Ascending aorta (tissue), 2 donors: Measurements from ENCODE around the gene FANCC. TPM values are rescaled to one million over a fixed set of nuclear protein-coding genes. Genes with fewer than 3 reads are reported as not detected.

Experiments used
- DNase-seq, 2 donors: peaks; one replicate each; pipeline ENCODE4 v3.0.0-alpha.2; 2019; ENCODE audit warnings: low spot score in 2 of 2
- H3K27ac ChIP-seq, 2 donors: fragments of 200-600 bp; sonication (generic); one replicate each; pipeline ENCODE4 v1.5.1; 2016 to 2017; ENCODE audit warnings: mild to moderate bottlenecking in 1 of 2
- H3K27me3 ChIP-seq: fragments of 200-600 bp; sonication (generic); one replicate; pipeline ENCODE4 v1.5.1; 2017
- H3K36me3 ChIP-seq, 2 donors: fragments of 200-600 bp; sonication (generic); one replicate each; pipeline ENCODE4 v1.5.1; 2016
- H3K4me1 ChIP-seq, 2 donors: fragments of 200-600 bp; sonication (generic); one replicate each; pipeline ENCODE4 v1.5.1; 2016 to 2017; ENCODE audit warnings: mild to moderate bottlenecking in 1 of 2
- H3K4me3 ChIP-seq, 2 donors: fragments of 200-600 bp; sonication (generic); one replicate each; pipeline ENCODE4 v1.5.1; 2016 to 2017; ENCODE audit warnings: mild to moderate bottlenecking in 1 of 2
- H3K9me3 ChIP-seq, 2 donors: fragments of 200-600 bp; sonication (generic); one replicate each; pipeline ENCODE4 v1.5.1; 2016
- intact Hi-C: fragments of 100-400 bp; cut with DNase I; formaldehyde crosslinking; loops from one replicate; pipeline ENCODE4 v1.15.1; 2023
- total RNA-seq: library from RNA; depleted of rRNA; stranded (reverse); fragments of >200 nt; gene quantifications from one replicate; pipeline ENCODE4 v1.1.0, GENCODE V29; 2016
- TF ChIP-seq, protein P1 (sequence below), 3 experiments: fragments of 200-600 bp in 2 of 3; fragments of 450-650 bp in 1 of 3; sonication (generic) in 2 of 3; IDR thresholded peaks; one replicate each; pipeline ENCODE4 v1.5.1; 2016 to 2019; ENCODE audit warnings: antibody characterized with exemption in 3 of 3, mild to moderate bottlenecking in 1 of 3, moderate library complexity in 1 of 3

The FANCC gene
- total RNA-seq, 1 donor from 2014 or later: 0.64 TPM

DNA sequence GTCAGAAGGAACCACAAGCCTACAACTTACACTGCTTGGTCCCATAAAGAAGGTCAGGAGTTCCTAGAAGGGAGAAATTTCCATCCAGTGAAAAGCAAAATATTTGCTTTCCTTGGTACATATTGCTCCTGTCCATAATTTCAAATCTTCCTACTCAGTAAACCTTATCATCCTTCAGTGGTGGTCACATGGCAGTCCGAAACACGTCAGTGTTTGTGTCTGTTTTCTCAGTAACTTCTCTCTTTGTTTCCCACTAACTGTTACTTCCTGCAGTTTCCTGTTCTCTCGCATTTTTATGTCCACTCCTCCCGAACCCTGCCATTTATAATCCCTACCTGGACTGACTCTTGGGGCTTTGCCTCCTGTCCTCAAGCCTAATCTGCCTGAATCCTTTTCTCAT lies 129.1 kb downstream of the FANCC start:
- Histone ChIP-seq H3K4me3 (peak overlapping the region in 1 of 2 donors; percentile 35), H3K27ac (peak overlapping the region; percentile 56 to 57), H3K27me3 (no peaks in the 10 kb centered on the region), H3K9me3 (no peaks in the 10 kb centered on the region), H3K4me1 (peaks cover 9 to 23% of the 10 kb centered on the region in 2 donors), H3K36me3 (no peaks in the 10 kb centered on the region)
- intact Hi-C loops: loop anchor here (2.0 kb wide), 1 partner anchor 32 kb away; no protein-coding TSS in a partner anchor
- TF ChIP-seq, protein P1, sequence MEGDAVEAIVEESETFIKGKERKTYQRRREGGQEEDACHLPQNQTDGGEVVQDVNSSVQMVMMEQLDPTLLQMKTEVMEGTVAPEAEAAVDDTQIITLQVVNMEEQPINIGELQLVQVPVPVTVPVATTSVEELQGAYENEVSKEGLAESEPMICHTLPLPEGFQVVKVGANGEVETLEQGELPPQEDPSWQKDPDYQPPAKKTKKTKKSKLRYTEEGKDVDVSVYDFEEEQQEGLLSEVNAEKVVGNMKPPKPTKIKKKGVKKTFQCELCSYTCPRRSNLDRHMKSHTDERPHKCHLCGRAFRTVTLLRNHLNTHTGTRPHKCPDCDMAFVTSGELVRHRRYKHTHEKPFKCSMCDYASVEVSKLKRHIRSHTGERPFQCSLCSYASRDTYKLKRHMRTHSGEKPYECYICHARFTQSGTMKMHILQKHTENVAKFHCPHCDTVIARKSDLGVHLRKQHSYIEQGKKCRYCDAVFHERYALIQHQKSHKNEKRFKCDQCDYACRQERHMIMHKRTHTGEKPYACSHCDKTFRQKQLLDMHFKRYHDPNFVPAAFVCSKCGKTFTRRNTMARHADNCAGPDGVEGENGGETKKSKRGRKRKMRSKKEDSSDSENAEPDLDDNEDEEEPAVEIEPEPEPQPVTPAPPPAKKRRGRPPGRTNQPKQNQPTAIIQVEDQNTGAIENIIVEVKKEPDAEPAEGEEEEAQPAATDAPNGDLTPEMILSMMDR (IDR thresholded peaks at IDR 0.05): no peak
- no peak for DNase-seq

DNA sequence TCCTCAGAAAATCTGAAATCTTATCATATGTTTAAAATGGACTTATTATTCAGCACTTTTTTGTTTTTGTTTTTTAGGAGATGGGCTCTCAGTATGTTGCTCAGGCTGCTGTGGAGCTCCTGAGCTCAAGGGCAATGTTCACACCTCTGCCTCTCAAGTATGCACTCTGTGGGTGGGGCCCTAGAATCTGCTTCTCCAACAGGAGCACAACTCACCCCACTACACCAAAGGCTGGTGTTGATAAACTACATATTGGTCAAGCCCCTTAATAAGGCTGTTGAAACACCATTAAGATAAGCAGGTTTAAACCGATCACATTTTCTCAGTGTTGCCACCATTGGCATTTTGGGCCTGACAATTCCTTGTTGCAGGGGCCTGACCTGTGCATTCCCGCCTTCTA lies 131.6 kb downstream of the FANCC start:
- TF ChIP-seq, protein P1 (IDR thresholded peaks at IDR 0.05): no peak
- no peak overlapping the region for H3K4me3 ChIP-seq
- H3K9me3 ChIP-seq: no peaks in the 10 kb centered on the region
- peaks cover 9 to 23% of the 10 kb centered on the region in 2 donors for H3K4me1 ChIP-seq
- intact Hi-C loops: no loop called here
- no peak for DNase-seq
- no peaks in the 10 kb centered on the region for H3K27me3 ChIP-seq
- no peaks in the 10 kb centered on the region for H3K36me3 ChIP-seq
- H3K27ac ChIP-seq: no peak overlapping the region

DNA sequence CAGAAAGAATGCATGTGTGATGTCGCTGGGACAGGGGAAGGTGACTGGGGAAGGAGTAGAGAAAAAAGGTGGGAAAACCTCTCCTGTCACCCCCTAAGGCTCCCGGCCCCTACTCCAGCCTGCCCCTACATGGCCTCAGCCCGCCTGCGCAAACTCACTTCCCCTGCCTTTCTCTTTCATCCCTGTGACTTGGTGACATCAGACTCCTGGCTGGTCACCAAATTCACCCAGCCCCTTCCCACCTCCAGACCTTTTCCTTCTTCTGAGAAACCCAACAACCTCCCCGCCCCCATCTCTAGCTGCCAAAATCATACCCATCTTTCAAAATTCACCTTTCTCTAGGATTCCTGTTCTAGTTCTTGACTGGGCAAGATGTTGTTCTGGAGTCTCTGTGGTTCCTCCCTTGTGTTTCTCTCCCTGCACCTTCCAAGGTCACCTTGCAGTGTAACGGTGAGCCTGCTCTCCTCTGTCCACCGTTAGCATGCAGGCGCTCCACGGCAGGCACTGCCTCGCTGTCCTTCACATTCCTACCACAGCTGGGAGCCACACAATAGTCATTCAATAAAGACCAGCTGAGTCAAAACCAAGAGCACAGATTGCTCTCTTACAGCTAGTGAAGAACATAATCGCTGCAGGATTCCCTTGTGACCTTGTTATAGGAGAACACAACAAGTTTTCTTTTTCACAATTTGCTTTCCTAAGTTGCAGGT lies 134.5 kb downstream of the FANCC start:
- TF ChIP-seq, protein P1 (IDR thresholded peaks at IDR 0.05): peak in 2 of 3 experiments; percentile 34 to 36
- no peaks in the 10 kb centered on the region for H3K9me3 ChIP-seq
- intact Hi-C loops: no loop called here

DNA sequence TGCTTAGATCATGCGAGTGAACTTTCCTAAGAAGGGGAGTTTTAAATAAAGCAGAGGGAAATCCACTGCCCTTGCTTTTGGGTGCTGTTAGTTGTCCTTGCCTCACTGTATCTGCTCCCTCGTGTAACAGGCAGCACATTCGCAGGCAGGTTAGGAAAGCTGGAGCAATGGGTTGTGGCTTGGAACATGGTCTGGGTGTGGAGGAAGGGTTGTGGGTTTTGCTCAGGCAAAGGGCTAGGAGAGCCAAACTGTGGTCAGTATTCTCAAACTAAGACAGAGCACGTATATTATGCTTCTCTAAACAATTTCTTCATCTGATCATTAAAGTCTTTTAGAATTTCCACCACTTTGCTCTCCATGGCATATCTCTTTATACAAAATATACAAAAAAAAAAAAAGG lies 135.7 kb downstream of the FANCC start:
- H3K4me3 ChIP-seq: no peak overlapping the region
- TF ChIP-seq, protein P1 (IDR thresholded peaks at IDR 0.05): no peak
- intact Hi-C loops: no loop called here

More for the DNA sequence above, 134.5 kb downstream of the FANCC start:
- H3K27ac ChIP-seq: no peak overlapping the region
- H3K27me3 ChIP-seq: no peaks in the 10 kb centered on the region
- H3K4me3 ChIP-seq: no peak overlapping the region
- H3K4me1 ChIP-seq: peaks cover 0 to under 1% of the 10 kb centered on the region in 2 donors
- no peaks in the 10 kb centered on the region for H3K36me3 ChIP-seq
- no peak for DNase-seq

DNA sequence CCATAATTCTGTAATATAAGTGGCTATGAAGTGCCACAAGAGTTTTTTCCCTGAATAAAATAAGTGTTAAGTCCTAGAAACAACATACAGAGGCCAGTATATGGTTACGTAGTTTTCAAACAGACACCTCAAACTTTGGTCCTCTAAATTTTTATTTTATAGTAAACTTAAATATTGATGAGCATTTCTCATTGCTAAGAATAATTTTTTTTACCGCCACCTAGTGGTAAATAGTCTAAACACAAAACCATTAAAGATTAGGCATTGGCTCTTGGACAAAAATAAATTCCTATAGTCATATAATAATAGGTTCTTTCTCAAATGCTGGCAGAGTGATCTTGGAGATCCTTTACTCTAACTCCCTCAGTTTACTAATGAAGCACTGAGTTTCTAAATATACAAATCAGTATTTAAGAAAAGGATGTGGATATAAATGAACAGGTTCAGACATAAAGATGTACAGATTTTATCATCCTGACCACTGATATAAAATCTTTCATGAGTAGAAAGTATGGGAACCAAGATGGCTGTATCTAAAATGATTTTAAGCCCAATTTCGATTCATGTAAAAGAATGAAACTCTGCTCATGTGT lies 136.2 kb downstream of the FANCC start:
- intact Hi-C loops: no loop called here
- H3K36me3 ChIP-seq: no peaks in the 10 kb centered on the region
- TF ChIP-seq, protein P1 (IDR thresholded peaks at IDR 0.05): peak in 2 of 3 experiments; percentile 7 to 45

More for the DNA sequence above, 135.7 kb downstream of the FANCC start:
- Histone ChIP-seq H3K27me3 (no peaks in the 10 kb centered on the region), H3K4me1 (no peaks in the 10 kb centered on the region), H3K27ac (no peak overlapping the region), H3K36me3 (no peaks in the 10 kb centered on the region), H3K9me3 (no peaks in the 10 kb centered on the region)
- no peak for DNase-seq

More for the DNA sequence above, 136.2 kb downstream of the FANCC start:
- no peak for DNase-seq
- no peaks in the 10 kb centered on the region for H3K4me1 ChIP-seq
- no peak overlapping the region for H3K4me3 ChIP-seq
- H3K27me3 ChIP-seq: no peaks in the 10 kb centered on the region
- H3K27ac ChIP-seq: no peak overlapping the region
- no peaks in the 10 kb centered on the region for H3K9me3 ChIP-seq
